Stimulated activated CD4-positive, alpha-beta T cell treated with anti-CD3 and anti-CD28 coated beads, Interleukin-15, amount 100 ng/mL, for 48 hours (primary cell): ENCODE data around the gene RAN.
"Not testable (repeated sequence)": the region's sequence is repeated elsewhere in the genome, so short reads cannot be mapped to it uniquely, and the experiment has no call there.

Experiments
- DNase-seq, 2 donors: peaks; one replicate each; pipeline ENCODE4 v3.0.0-alpha.2; 2020; ENCODE audit warnings: low read depth in 2 of 2

Gene RAN

GRCh38 chr12:130878193-130879185 is 6.6 kb downstream of the RAN start:
- DNase-seq: no peak

- DNase-seq: no peak
Measured at GRCh38 chr12:130879212-130879686, 7.4 kb downstream of the RAN start.

- DNase-seq: no peak
Measured at GRCh38 chr12:130879781-130880389, 8.0 kb downstream of the RAN start.

- DNase-seq: no peak
Measured at GRCh38 chr12:130880411-130880885, 8.6 kb downstream of the RAN start.

- DNase-seq: no peak
Measured at GRCh38 chr12:130881046-130881445, 9.2 kb downstream of the RAN start.

GRCh38 chr12:130881548-130881947 is 9.7 kb downstream of the RAN start:
- no peak for DNase-seq

- not testable (repeated sequence) for DNase-seq
Measured at GRCh38 chr12:130887190-130887589, 15.3 kb downstream of the RAN start.

- DNase-seq: no peak
Measured at GRCh38 chr12:130904064-130904463, 32.2 kb downstream of the RAN start.

- DNase-seq: not testable (repeated sequence)
Measured at GRCh38 chr12:130904936-130905455, 33.1 kb downstream of the RAN start.

GRCh38 chr12:130909111-130909510 is 37.2 kb downstream of the RAN start:
- no peak for DNase-seq

GRCh38 chr12:130911193-130911592 is 39.3 kb downstream of the RAN start:
- DNase-seq: no peak

GRCh38 chr12:130911933-130912332 is 40.1 kb downstream of the RAN start:
- DNase-seq: no peak

GRCh38 chr12:130916241-130916911 is 44.5 kb downstream of the RAN start:
- peak in 1 of 2 donors; percentile 7 for DNase-seq

GRCh38 chr12:130917607-130918006 is 45.7 kb downstream of the RAN start:
- no peak for DNase-seq

- no peak for DNase-seq
Measured at GRCh38 chr12:130919086-130919485, 47.2 kb downstream of the RAN start.

GRCh38 chr12:130920119-130920703 is 48.3 kb downstream of the RAN start:
- DNase-seq: no peak

GRCh38 chr12:130920723-130921381 is 49.0 kb downstream of the RAN start:
- DNase-seq: no peak

- DNase-seq: no peak
Measured at GRCh38 chr12:130922511-130922953, 50.7 kb downstream of the RAN start.

GRCh38 chr12:130924966-130925665 is 53.2 kb downstream of the RAN start:
- DNase-seq: no peak

- no peak for DNase-seq
Measured at GRCh38 chr12:130925666-130926015, 53.8 kb downstream of the RAN start.
